Subcutaneous abdominal adipose tissue (tissue), 5 donors: ENCODE data around the gene EARS2.
"Not testable (repeated sequence)": the region's sequence is repeated elsewhere in the genome, so short reads cannot be mapped to it uniquely, and the experiment has no call there.

Experiments used
- H3K27ac ChIP-seq: one replicate; pipeline ENCODE4 v1.7.0; 2013; ENCODE audit warnings: low read depth, mild to moderate bottlenecking, inconsistent platforms, low read length, moderate library complexity
- H3K27me3 ChIP-seq, 5 donors: one replicate each; pipeline ENCODE4 v1.7.0; 2013; ENCODE audit warnings: low read length in 5 of 5, inconsistent platforms in 1 of 5; ENCODE audit not compliant: control insufficient read depth in 5 of 5, insufficient read depth in 4 of 5
- H3K36me3 ChIP-seq, 5 donors: one replicate each; pipeline ENCODE4 v1.7.0; 2013; ENCODE audit warnings: low read length in 5 of 5; ENCODE audit not compliant: control insufficient read depth in 5 of 5, insufficient read depth in 5 of 5
- H3K4me1 ChIP-seq, 5 donors: one replicate each; pipeline ENCODE4 v1.7.0; 2013; ENCODE audit warnings: low read length in 5 of 5, mild to moderate bottlenecking in 3 of 5, moderate library complexity in 1 of 5; ENCODE audit not compliant: control insufficient read depth in 5 of 5, insufficient read depth in 5 of 5
- H3K4me3 ChIP-seq, 5 donors: one replicate each; pipeline ENCODE4 v1.7.0; 2013; ENCODE audit warnings: low read length in 5 of 5, low read depth in 1 of 5
- H3K9ac ChIP-seq, 5 donors: one replicate each; pipeline ENCODE4 v1.7.0; 2013; ENCODE audit warnings: low read length in 5 of 5, mild to moderate bottlenecking in 4 of 5, moderate library complexity in 3 of 5
- H3K9me3 ChIP-seq, 5 donors: one replicate each; pipeline ENCODE4 v1.7.0; 2013; ENCODE audit warnings: low read length in 5 of 5; ENCODE audit not compliant: control insufficient read depth in 5 of 5
- donor health status: healthy.
- donor health status: healthy.
- donor health status: healthy.
- donor health status: healthy.
- donor health status: healthy.

Gene EARS2

DNA sequence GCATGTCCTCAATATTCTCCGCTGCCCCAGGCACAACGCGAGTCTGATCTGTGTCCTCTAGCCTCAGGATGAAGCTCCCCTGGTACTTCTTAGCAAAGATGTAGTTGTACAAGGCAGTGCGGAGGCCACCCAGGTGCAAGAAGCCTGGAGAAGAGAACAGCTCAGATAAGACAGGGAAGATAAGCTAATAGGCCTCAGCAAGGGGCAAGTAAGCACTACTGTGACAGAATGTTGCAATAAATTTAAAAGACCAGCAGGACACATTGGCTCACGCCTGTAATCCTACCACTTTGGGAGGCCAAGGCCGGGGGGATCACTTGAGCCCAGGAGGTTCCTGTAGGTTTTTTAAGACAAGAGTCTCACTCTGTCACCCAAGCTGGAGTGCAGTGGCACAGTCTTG is 5.0 kb downstream of the EARS2 start:
- H3K27me3 ChIP-seq = no peaks in the 10 kb centered on the region
- H3K9me3 ChIP-seq = no peaks in the 10 kb centered on the region
- H3K9ac ChIP-seq = no peak overlapping the region
- peaks cover 3 to 47% (median 37%) of the 10 kb centered on the region in 5 donors for H3K36me3 ChIP-seq
- H3K4me3 ChIP-seq = no peak overlapping the region
- H3K4me1 ChIP-seq = peaks cover under 1 to 10% (median 8%) of the 10 kb centered on the region in 5 donors
- no peak overlapping the region for H3K27ac ChIP-seq

DNA sequence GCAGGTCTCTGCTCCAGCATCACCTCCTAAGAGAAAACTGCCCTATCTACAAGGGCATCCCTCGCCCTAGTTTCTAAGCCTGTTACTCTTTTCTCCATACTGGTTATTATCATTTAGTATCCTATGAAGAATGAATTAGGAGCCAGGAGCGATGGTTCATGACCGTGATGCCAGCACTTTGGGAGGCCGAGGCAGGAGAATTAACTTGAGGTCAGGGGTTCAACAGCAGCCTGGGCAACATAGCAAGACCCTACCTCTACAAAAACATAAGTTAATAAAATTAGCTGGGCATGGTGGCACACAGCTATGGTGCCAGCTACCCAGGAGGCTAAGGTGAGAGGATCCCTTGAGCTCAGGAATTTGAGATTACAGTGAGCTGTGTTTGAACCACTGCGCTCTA is 7.2 kb downstream of the EARS2 start:
- Histone ChIP-seq H3K4me3 (no peak overlapping the region), H3K4me1 (no peaks in the 10 kb centered on the region), H3K9ac (no peak overlapping the region), H3K9me3 (no peaks in the 10 kb centered on the region), H3K36me3 (peaks cover 12 to 69% (median 52%) of the 10 kb centered on the region in 5 donors), H3K27ac (no peak overlapping the region), H3K27me3 (no peaks in the 10 kb centered on the region)

DNA sequence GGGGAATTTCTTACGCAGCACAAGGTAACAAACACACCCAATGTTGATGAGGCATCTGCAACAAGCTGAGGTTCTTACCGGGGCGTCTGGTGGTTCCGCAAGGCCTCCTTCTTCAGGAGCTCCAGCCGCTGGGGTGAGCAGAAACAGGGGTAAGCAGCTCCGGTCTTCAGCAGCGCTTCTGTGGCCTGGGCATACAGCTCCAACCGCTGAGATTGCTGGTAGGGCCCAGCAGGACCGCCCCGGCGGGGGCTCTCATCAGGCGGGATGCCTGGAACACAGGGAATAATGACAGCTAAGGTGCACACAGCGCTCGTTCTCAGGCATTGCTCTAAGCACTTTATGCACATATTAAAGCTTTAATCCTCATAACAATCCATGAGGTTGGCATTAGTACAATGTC is 12.7 kb downstream of the EARS2 start:
- no peak overlapping the region for H3K4me3 ChIP-seq
- H3K36me3 ChIP-seq = peaks cover 13 to 78% (median 50%) of the 10 kb centered on the region in 5 donors
- no peak overlapping the region for H3K27ac ChIP-seq

GRCh38 chr16:23540817-23541178 is 16.4 kb downstream of the EARS2 start:
- not testable (repeated sequence) for H3K27me3 ChIP-seq, H3K9ac ChIP-seq, H3K4me1 ChIP-seq, H3K9me3 ChIP-seq, H3K27ac ChIP-seq, H3K4me3 ChIP-seq
- H3K36me3 ChIP-seq = peaks cover 6 to 72% (median 42%) of the 10 kb centered on the region in 5 donors

More for the DNA sequence above, 12.7 kb downstream of the EARS2 start:
- Histone ChIP-seq H3K4me1 (no peaks in the 10 kb centered on the region), H3K9ac (no peak overlapping the region), H3K27me3 (no peaks in the 10 kb centered on the region), H3K9me3 (no peaks in the 10 kb centered on the region)

DNA sequence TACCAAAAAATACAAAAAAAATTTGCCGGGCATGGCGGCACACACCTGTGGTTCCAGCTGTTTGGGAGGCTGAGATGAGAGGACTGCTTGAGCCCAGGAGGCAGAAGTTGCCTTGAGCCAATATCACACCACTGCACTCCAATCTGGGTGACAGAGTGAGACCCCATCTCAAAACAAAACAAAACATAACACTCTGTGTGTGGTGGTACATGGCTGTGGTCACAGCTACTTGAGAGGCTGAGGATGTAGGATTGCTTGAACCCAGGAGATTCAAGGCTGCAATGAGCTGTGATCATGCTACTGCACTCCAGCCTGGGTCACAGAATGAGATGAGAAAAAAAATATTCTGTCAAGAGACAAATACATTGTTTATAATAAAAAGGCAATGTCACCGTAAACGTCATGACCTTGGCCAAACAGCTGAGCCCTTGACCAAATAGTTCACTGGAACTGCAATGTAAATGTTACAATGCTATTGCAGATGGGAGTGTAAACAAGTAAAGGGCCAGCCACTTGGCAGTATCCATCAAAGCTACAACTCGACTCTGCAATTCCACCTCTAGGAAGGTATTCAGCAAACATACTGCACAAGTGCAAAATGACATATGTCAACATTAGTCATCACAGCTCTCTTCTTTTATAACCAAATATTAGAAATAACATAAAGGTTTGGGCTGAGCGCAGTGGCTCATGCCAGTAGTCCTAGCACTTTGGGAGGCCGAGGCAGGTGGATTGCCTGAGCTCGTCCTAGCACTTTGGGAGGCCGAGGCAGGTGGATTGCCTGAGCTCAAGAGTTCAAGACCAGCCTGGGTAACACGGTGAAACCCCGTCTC is 16.9 kb downstream of the EARS2 start:
- Histone ChIP-seq H3K9ac (no peak overlapping the region), H3K4me3 (no peak overlapping the region), H3K27ac (no peak overlapping the region), H3K36me3 (peaks cover 8 to 72% (median 40%) of the 10 kb centered on the region in 5 donors), H3K9me3 (no peaks in the 10 kb centered on the region), H3K27me3 (no peaks in the 10 kb centered on the region), H3K4me1 (no peaks in the 10 kb centered on the region)

DNA sequence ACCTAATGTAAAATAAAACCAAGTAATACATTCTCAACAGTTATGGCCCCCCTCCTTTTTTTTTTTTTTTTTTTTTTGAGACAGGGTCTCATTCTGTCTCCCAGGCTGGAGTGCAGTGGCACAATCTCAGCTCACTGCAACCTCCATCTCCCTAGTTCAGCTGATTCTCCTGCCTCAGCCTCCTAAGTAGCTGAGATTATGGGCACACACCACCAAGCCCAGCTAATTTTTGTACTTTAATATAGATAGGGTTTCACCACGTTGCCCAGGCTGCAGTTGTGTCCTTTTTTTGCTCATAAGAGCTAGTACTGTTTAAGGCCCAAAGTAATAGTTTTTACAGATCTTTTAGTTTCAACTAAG is 18.3 kb downstream of the EARS2 start:
- Histone ChIP-seq H3K9ac (no peak overlapping the region), H3K36me3 (peaks cover 8 to 73% (median 43%) of the 10 kb centered on the region in 5 donors), H3K27ac (no peak overlapping the region), H3K27me3 (no peaks in the 10 kb centered on the region), H3K4me3 (no peak overlapping the region), H3K4me1 (no peaks in the 10 kb centered on the region), H3K9me3 (no peaks in the 10 kb centered on the region)

GRCh38 chr16:23537390-23537789 is 19.8 kb downstream of the EARS2 start:
- Histone ChIP-seq H3K4me1 (no peaks in the 10 kb centered on the region), H3K27ac (no peak overlapping the region), H3K27me3 (no peaks in the 10 kb centered on the region), H3K9ac (no peak overlapping the region), H3K36me3 (peaks cover 8 to 73% (median 53%) of the 10 kb centered on the region in 5 donors), H3K4me3 (no peak overlapping the region), H3K9me3 (no peaks in the 10 kb centered on the region)

DNA sequence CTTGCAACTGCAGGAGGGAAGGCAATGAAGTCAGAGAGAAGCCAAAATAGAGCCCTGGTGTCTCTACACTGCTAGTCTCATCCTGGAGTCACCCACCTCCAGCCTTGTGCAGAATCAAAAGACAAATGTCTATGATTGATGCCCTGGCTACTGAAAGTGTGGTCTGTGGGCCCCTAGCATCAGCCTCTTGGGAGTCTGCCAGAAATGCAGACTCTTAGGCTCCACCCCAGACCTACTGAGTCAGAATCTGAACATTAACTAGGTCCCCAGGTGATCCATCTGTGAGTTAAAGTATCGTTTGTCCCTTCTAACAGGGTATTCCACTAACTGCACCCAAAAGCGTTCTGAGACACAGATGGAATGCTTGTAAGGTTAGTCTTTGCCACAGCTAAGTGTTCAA is 21.2 kb downstream of the EARS2 start:
- Histone ChIP-seq H3K4me1 (no peaks in the 10 kb centered on the region), H3K36me3 (peaks cover 9 to 78% (median 62%) of the 10 kb centered on the region in 5 donors), H3K4me3 (no peak overlapping the region), H3K27me3 (no peaks in the 10 kb centered on the region), H3K9me3 (no peaks in the 10 kb centered on the region), H3K27ac (no peak overlapping the region), H3K9ac (no peak overlapping the region)

- H3K9me3 ChIP-seq = no peaks in the 10 kb centered on the region
- no peak overlapping the region for H3K9ac ChIP-seq
- no peak overlapping the region for H3K4me3 ChIP-seq
- no peak overlapping the region for H3K27ac ChIP-seq
- H3K4me1 ChIP-seq = no peaks in the 10 kb centered on the region
- no peaks in the 10 kb centered on the region for H3K27me3 ChIP-seq
- peaks cover 7 to 75% (median 60%) of the 10 kb centered on the region in 5 donors for H3K36me3 ChIP-seq
These were observed 22.0 kb downstream of the EARS2 start for GRCh38 chr16:23534868-23535860.

DNA sequence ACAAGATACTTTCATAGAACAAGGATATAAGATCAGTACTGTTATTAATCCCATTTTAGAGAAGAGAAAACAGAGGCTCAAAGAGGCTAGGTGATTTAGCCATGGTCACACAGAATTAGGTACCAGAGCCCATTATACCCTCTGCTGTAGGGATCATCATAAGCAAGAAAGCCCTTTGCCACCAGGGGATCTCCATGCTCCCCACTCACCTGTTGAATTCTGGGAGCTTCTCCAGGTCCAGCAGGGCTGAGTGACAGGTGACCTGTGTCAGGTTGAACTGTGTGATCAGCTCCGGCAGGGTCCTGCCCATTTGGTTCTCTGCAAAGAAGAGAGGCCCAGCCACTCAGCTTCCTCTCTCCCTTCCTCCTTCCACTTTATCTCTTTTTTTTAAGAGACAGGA is 24.7 kb downstream of the EARS2 start:
- Histone ChIP-seq H3K4me1 (no peaks in the 10 kb centered on the region), H3K4me3 (no peak overlapping the region), H3K9ac (no peak overlapping the region), H3K9me3 (no peaks in the 10 kb centered on the region), H3K27me3 (no peaks in the 10 kb centered on the region), H3K36me3 (peaks cover 9 to 86% (median 69%) of the 10 kb centered on the region in 5 donors), H3K27ac (no peak overlapping the region)
